GM12875 (cell line): ENCODE data around the gene SRPK2.
"Not testable (repeated sequence)": the region's sequence is repeated elsewhere in the genome, so short reads cannot be mapped to it uniquely, and the experiment has no call there.

Experiments
- H3K4me3 ChIP-seq: one replicate; pipeline ENCODE4 v1.5.1; 2011; ENCODE audit warnings: low read depth, low read length, control low read depth
- CTCF ChIP-seq: IDR thresholded peaks from 2 replicates; pipeline ENCODE4 v1.5.1; 2011; ENCODE audit warnings: low read depth, mild to moderate bottlenecking, control low read depth, inconsistent platforms, low read length, moderate library complexity, borderline replicate concordance; ENCODE audit not compliant: insufficient read depth

SRPK2 gene

GRCh38 chr7:105267244-105267643 is 121.5 kb downstream of the SRPK2 start:
- H3K4me3 ChIP-seq, result no peak overlapping the region
- no peak for TF ChIP-seq CTCF

GRCh38 chr7:105264707-105265106 is 124.0 kb downstream of the SRPK2 start:
- TF ChIP-seq CTCF, result no peak
- no peak overlapping the region for H3K4me3 ChIP-seq

- H3K4me3 ChIP-seq, result no peak overlapping the region
- no peak for TF ChIP-seq CTCF
Observed at GRCh38 chr7:105261689-105262088, 127.0 kb downstream of the SRPK2 start.

GRCh38 chr7:105260201-105260871 is 128.4 kb downstream of the SRPK2 start:
- not testable (repeated sequence) for H3K4me3 ChIP-seq

DNA sequence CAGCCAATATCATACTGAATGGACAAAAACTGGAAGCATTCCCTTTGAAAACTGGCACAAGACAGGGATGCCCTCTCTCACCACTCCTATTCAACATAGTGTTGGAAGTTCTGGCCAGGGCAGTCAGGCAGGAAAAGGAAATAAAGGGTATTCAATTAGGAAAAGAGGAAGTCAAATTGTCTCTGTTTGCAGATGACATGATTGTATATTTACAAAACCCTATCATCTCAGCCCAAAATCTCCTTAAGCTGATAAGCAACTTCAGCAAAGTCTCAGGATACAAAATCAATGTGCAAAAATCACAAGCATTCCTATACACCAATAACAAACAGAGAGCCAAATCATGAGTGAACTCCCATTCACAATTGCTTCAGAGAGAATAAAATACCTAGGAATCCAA is 129.8 kb downstream of the SRPK2 start:
- H3K4me3 ChIP-seq, result not testable (repeated sequence)

DNA sequence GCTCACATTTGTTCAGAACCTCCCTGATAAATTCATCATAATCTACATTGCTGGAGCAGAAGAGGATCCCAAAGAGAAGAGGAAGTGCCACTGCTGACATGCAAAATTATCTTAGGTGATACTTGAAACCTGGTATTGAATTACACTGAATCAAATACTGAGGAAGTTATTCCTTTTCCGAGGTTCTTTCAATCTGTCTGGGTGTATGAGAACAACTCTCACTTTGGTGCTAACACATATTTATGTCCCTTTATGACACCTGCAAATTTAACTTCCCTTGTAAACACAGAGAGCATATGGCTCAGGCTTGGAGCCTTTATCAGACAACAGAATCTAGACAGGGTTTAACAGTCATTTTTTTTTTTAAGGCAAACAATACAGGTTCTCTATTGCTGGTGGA is 131.4 kb downstream of the SRPK2 start:
- TF ChIP-seq CTCF, result no peak
- H3K4me3 ChIP-seq, result no peak overlapping the region

- TF ChIP-seq CTCF, result no peak
- H3K4me3 ChIP-seq, result no peak overlapping the region
Observed at GRCh38 chr7:105256761-105257231, 131.9 kb downstream of the SRPK2 start.

GRCh38 chr7:105250706-105251105 is 138.0 kb downstream of the SRPK2 start:
- no peak overlapping the region for H3K4me3 ChIP-seq
- TF ChIP-seq CTCF, result no peak
